HEK293T (cell line): Measurements from ENCODE around the gene SLC49A3.

ENCODE experiments used
- ARNT ChIP-seq: fragments of 450-650 bp; IDR thresholded peaks from 2 replicates; pipeline ENCODE4 v1.6.1; 2017; ENCODE audit warnings: mild to moderate bottlenecking
- BHLHE40 ChIP-seq: fragments of 450-650 bp; IDR thresholded peaks from 2 replicates; pipeline ENCODE4 v1.6.1; 2016; ENCODE audit warnings: mild to moderate bottlenecking, moderate library complexity, borderline replicate concordance
- ELF4 ChIP-seq: fragments of 450-650 bp; IDR thresholded peaks from 2 replicates; pipeline ENCODE4 v1.6.1; 2017; ENCODE audit warnings: antibody characterized with exemption
- FOXA1 ChIP-seq: fragments of 450-650 bp; IDR thresholded peaks from 2 replicates; pipeline ENCODE4 v1.6.1; 2016; ENCODE audit warnings: mild to moderate bottlenecking
- FOXK2 ChIP-seq: fragments of 450-650 bp; IDR thresholded peaks from 2 replicates; pipeline ENCODE4 v1.6.1; 2016; ENCODE audit warnings: mild to moderate bottlenecking
- SP1 ChIP-seq: fragments of 450-650 bp; IDR thresholded peaks from 2 replicates; pipeline ENCODE4 v1.6.1; 2017
- SUZ12 ChIP-seq: fragments of 450-650 bp; IDR thresholded peaks from 2 replicates; pipeline ENCODE4 v1.6.1; 2016; ENCODE audit warnings: mild to moderate bottlenecking

DNA sequence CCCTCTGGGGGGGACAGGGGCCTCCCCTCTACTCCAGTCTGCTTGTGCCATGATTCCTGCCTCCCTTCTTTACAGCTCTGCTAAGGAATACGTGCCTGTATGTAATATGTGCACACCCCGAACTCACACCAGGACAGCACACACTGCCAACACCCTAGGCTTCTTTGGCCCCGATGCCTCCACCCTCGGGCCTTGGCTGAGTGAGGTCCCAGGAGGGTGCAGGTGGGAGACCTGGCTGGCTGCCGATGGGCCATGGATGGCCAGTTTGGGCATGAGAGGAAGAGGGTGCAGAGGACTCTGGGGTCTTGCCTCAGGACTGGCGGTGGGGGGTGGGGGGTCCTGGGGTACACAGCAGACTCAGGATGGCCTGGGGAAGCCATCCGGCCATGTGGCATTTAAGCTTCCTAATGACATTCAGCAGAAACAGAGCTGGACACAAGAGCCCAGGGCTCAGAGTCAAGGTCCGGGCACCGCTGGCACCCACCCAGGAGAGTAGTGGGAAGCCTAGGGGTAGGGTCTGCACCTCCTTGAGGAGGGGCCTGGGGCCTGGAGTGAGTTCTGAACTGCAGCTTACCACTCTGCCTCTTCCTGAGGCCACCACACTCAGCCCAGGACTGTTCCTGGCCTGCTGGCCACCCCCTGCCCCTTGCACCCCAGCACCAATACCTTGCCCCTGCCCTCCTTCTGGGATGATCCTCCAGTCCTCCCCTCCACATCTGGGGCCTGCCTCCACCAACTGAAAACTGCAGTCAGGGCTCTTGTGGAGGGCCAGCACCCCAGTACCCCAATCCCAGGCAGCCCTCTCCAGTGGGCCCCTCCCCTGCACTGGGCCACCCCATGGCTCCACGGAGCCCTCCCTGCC, 14.6 kb upstream of the SLC49A3 start:
- TF ChIP-seq SP1 (no peak), SUZ12 (no peak), ARNT (no peak), ELF4 (no peak), BHLHE40 (no peak), FOXA1 (no peak), FOXK2 (no peak)
